ENCODE results near the gene VWA3A.

DNA sequence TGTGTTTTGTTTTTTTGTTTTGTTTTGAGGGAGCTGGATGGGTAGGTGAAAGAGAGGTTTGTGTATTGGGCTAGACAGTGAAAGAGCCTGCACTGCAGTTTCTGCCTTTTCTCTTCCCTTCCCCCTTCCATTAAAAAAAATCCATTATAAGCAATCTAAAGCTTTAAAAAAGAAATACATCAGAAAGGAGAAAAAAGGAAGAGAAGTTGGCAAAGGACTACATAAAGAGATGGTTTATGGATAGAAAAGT is 103.0 kb downstream of the VWA3A start:
- TF ChIP-seq, protein P1, sequence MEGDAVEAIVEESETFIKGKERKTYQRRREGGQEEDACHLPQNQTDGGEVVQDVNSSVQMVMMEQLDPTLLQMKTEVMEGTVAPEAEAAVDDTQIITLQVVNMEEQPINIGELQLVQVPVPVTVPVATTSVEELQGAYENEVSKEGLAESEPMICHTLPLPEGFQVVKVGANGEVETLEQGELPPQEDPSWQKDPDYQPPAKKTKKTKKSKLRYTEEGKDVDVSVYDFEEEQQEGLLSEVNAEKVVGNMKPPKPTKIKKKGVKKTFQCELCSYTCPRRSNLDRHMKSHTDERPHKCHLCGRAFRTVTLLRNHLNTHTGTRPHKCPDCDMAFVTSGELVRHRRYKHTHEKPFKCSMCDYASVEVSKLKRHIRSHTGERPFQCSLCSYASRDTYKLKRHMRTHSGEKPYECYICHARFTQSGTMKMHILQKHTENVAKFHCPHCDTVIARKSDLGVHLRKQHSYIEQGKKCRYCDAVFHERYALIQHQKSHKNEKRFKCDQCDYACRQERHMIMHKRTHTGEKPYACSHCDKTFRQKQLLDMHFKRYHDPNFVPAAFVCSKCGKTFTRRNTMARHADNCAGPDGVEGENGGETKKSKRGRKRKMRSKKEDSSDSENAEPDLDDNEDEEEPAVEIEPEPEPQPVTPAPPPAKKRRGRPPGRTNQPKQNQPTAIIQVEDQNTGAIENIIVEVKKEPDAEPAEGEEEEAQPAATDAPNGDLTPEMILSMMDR (IDR thresholded peaks at IDR 0.05) = no peak
- TF ChIP-seq POLR2A (IDR thresholded peaks at IDR 0.05) = no peak

Measured in body of pancreas (tissue), 4 donors.